SK-N-SH treated with all-trans-retinoic acid at 6 μM for 48 hours (cell line): ENCODE results near the gene PIK3R1.

ENCODE experiments used
- ATAC-seq: fragments of 200-7000 bp; cut with Tn5 transposase; 3 replicates; pipeline ENCODE4 v1.9.1; 2020; ENCODE audit warnings: mild to moderate bottlenecking, moderate library complexity
- ARNTL ChIP-seq: fragments of 450-650 bp; formaldehyde crosslinking; IDR thresholded peaks from 2 replicates; pipeline ENCODE4 v1.5.0; 2020; ENCODE audit warnings: low read depth, mild to moderate bottlenecking, moderate library complexity, borderline replicate concordance
- BACH2 ChIP-seq: fragments of 250-450 bp; sonication (Bioruptor Pico); IDR thresholded peaks from 2 replicates; pipeline ENCODE4 v1.9.0; 2021; ENCODE audit warnings: mild to moderate bottlenecking, borderline replicate concordance
- CREB5 ChIP-seq: fragments of 250-450 bp; sonication (Bioruptor Pico); IDR thresholded peaks from 2 replicates; pipeline ENCODE4 v1.5.1; 2020; ENCODE audit warnings: low read depth, mild to moderate bottlenecking, moderate library complexity
- CSDC2 ChIP-seq: fragments of 250-450 bp; sonication (Bioruptor Pico); IDR thresholded peaks from 2 replicates; pipeline ENCODE4 v1.5.0; 2020; ENCODE audit warnings: mild to moderate bottlenecking, moderate library complexity
- CSRNP3 ChIP-seq: fragments of 250-450 bp; sonication (Bioruptor Pico); IDR thresholded peaks from 2 replicates; pipeline ENCODE4 v1.5.1; 2021; ENCODE audit warnings: mild to moderate bottlenecking, moderate library complexity
- ESRRG ChIP-seq: fragments of 250-450 bp; sonication (Bioruptor Pico); IDR thresholded peaks from 2 replicates; pipeline ENCODE4 v1.6.1; 2021; ENCODE audit warnings: mild to moderate bottlenecking
- GLIS3 ChIP-seq: fragments of 250-450 bp; sonication (Bioruptor Pico); IDR thresholded peaks from 2 replicates; pipeline ENCODE4 v1.5.0; 2020; ENCODE audit warnings: mild to moderate bottlenecking, moderate library complexity
- ISL1 ChIP-seq: fragments of 250-450 bp; sonication (Bioruptor Pico); IDR thresholded peaks from 2 replicates; pipeline ENCODE4 v2.1.2; 2022; ENCODE audit warnings: mild to moderate bottlenecking, moderate library complexity
- OSR1 ChIP-seq: fragments of 250-450 bp; sonication (Bioruptor Pico); IDR thresholded peaks from 2 replicates; pipeline ENCODE4 v1.8.0; 2022; ENCODE audit warnings: moderate library complexity, mild to moderate bottlenecking, inconsistent platforms
- PATZ1 ChIP-seq: fragments of 250-450 bp; sonication (Bioruptor Pico); IDR thresholded peaks from 2 replicates; pipeline ENCODE4 v1.8.0; 2020; ENCODE audit warnings: mild to moderate bottlenecking, moderate library complexity, borderline replicate concordance
- PPARA ChIP-seq: fragments of 250-450 bp; sonication (Bioruptor Pico); IDR thresholded peaks from 2 replicates; pipeline ENCODE4 v1.5.0; 2020; ENCODE audit warnings: mild to moderate bottlenecking, borderline replicate concordance
- RARB ChIP-seq: fragments of 250-450 bp; sonication (Bioruptor Pico); IDR thresholded peaks from 2 replicates; pipeline ENCODE4 v1.8.0; 2021; ENCODE audit warnings: mild to moderate bottlenecking, moderate library complexity
- SNAI2 ChIP-seq: fragments of 250-450 bp; sonication (Bioruptor Pico); IDR thresholded peaks from 2 replicates; pipeline ENCODE4 v1.5.0; 2020; ENCODE audit warnings: mild to moderate bottlenecking, moderate library complexity
- TCF4 ChIP-seq: fragments of 250-450 bp; sonication (Bioruptor Pico); IDR thresholded peaks from 2 replicates; pipeline ENCODE4 v1.8.0; 2021; ENCODE audit warnings: mild to moderate bottlenecking, moderate library complexity, borderline replicate concordance
- TOX ChIP-seq: fragments of 250-450 bp; sonication (Bioruptor Pico); IDR thresholded peaks from 2 replicates; pipeline ENCODE4 v1.8.0; 2021; ENCODE audit warnings: mild to moderate bottlenecking, moderate library complexity, borderline replicate concordance
- TSHZ2 ChIP-seq: fragments of 250-450 bp; sonication (Bioruptor Pico); IDR thresholded peaks from 2 replicates; pipeline ENCODE4 v1.5.0; 2020; ENCODE audit warnings: mild to moderate bottlenecking, moderate library complexity
- ZFP30 ChIP-seq: fragments of 450-650 bp; formaldehyde crosslinking; IDR thresholded peaks from 2 replicates; pipeline ENCODE4 v1.5.0; 2022; ENCODE audit warnings: mild to moderate bottlenecking, moderate library complexity
- ZNF565 ChIP-seq: fragments of 450-650 bp; formaldehyde crosslinking; conservative IDR thresholded peaks from 2 replicates; pipeline ENCODE4 v1.5.0; 2020; ENCODE audit warnings: low read depth, mild to moderate bottlenecking, moderate library complexity
- ZNF8 ChIP-seq: fragments of 450-650 bp; formaldehyde crosslinking; IDR thresholded peaks from 2 replicates; pipeline ENCODE4 v1.5.0; 2020; ENCODE audit warnings: mild to moderate bottlenecking, moderate library complexity

The PIK3R1 gene

GRCh38 chr5:68344447-68345111, 129.0 kb downstream of the PIK3R1 start:
- ATAC-seq, result peak; percentile 62

GRCh38 chr5:68345171-68345570, 129.6 kb downstream of the PIK3R1 start:
- TF ChIP-seq CSDC2 (CRISPR knock-in tag) (no peak), TOX (CRISPR knock-in tag) (no peak), OSR1 (no peak), PATZ1 (CRISPR knock-in tag) (no peak), RARB (CRISPR knock-in tag) (no peak), ARNTL (CRISPR knock-in tag) (no peak), CREB5 (CRISPR knock-in tag) (no peak)
- ATAC-seq, result no peak

More at GRCh38 chr5:68344447-68345111, 129.0 kb downstream of the PIK3R1 start:
- TF ChIP-seq RARB (CRISPR knock-in tag), result no peak
- TF ChIP-seq PPARA (CRISPR knock-in tag), result no peak
- no peak for TF ChIP-seq ZNF8 (CRISPR knock-in tag)
- TF ChIP-seq ARNTL (CRISPR knock-in tag), result no peak

GRCh38 chr5:68345582-68345981, 130.0 kb downstream of the PIK3R1 start:
- ATAC-seq, result no peak
- TF ChIP-seq PPARA (CRISPR knock-in tag), result no peak
- no peak for TF ChIP-seq PATZ1 (CRISPR knock-in tag)
- no peak for TF ChIP-seq ZFP30 (CRISPR knock-in tag)
- TF ChIP-seq TCF4, result no peak
- TF ChIP-seq ZNF8 (CRISPR knock-in tag), result no peak
- TF ChIP-seq RARB (CRISPR knock-in tag), result no peak
- TF ChIP-seq TSHZ2 (CRISPR knock-in tag), result no peak
- TF ChIP-seq CSRNP3 (CRISPR knock-in tag), result no peak
- TF ChIP-seq GLIS3 (CRISPR knock-in tag), result no peak
- TF ChIP-seq BACH2 (CRISPR knock-in tag), result no peak
- TF ChIP-seq ZNF565, result no peak
- TF ChIP-seq ISL1 (CRISPR knock-in tag), result no peak
- TF ChIP-seq ESRRG, result no peak
- TF ChIP-seq SNAI2 (CRISPR knock-in tag), result no peak

DNA sequence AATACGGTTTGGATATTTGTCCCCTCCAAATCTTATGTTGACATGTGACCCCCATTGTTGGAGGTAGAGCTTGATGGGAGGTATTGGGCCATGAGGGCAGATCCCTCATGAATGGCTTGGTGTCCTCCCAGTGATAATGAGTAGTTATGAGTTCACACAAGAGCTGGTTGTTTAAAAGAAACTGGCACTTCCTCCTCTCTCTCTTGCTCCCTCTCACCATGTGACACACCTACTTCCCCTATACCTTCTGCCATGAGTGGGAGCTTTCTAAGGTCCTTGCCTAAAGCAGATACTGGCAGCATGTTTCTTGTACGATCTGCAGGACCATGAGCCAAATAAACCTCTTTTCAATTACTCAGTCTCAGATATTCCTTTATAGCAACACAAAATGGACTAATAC, 132.0 kb downstream of the PIK3R1 start:
- ATAC-seq, result no peak
- TF ChIP-seq CSDC2 (CRISPR knock-in tag), result no peak
- TF ChIP-seq RARB (CRISPR knock-in tag), result no peak
- no peak for TF ChIP-seq ISL1 (CRISPR knock-in tag)
- no peak for TF ChIP-seq CREB5 (CRISPR knock-in tag)
